H9 (cell line): ENCODE measurements around the gene CFAP77. TPM values are rescaled to one million over a fixed set of nuclear protein-coding genes. Genes with fewer than 3 reads are reported as not detected.

Experiments
- DNase-seq: peaks from one replicate; pipeline ENCODE4 v3.0.0-alpha.2; 2017
- H2AFZ ChIP-seq: one replicate; pipeline ENCODE4 v1.6.1; 2013; ENCODE audit warnings: mild to moderate bottlenecking, low read length, control low read depth, moderate library complexity
- H2AK5ac ChIP-seq: 2 replicates; pipeline ENCODE4 v1.6.1; 2013; ENCODE audit warnings: low read length, control low read depth, mixed read lengths; ENCODE audit not compliant: insufficient read length
- H2BK120ac ChIP-seq: one replicate; pipeline ENCODE4 v1.6.1; 2013; ENCODE audit warnings: low read depth, mild to moderate bottlenecking, low read length, control low read depth, inconsistent platforms; ENCODE audit not compliant: poor library complexity, severe bottlenecking
- H2BK12ac ChIP-seq: 2 replicates; pipeline ENCODE4 v1.6.1; 2013; ENCODE audit warnings: low read length, control low read depth, mixed read lengths, low read depth; ENCODE audit not compliant: insufficient read length
- H2BK15ac ChIP-seq: 2 replicates; pipeline ENCODE4 v1.6.1; 2013; ENCODE audit warnings: low read depth, low read length, control low read depth
- H2BK20ac ChIP-seq: one replicate; pipeline ENCODE4 v1.6.1; 2013; ENCODE audit warnings: low read depth, mild to moderate bottlenecking, low read length, control low read depth, inconsistent platforms; ENCODE audit not compliant: poor library complexity, severe bottlenecking
- H2BK5ac ChIP-seq: 2 replicates; pipeline ENCODE4 v1.6.1; 2013; ENCODE audit warnings: low read length, control low read depth, mixed read lengths; ENCODE audit not compliant: insufficient read length
- H3K14ac ChIP-seq: 2 replicates; pipeline ENCODE4 v1.6.1; 2013; ENCODE audit warnings: low read length, control low read depth; ENCODE audit not compliant: insufficient read depth
- H3K18ac ChIP-seq: 2 replicates; pipeline ENCODE4 v1.6.1; 2013; ENCODE audit warnings: low read depth, mild to moderate bottlenecking, mixed read lengths, low read length, control low read depth; ENCODE audit not compliant: insufficient read length
- H3K23ac ChIP-seq: 2 replicates; pipeline ENCODE4 v1.6.1; 2013; ENCODE audit warnings: low read length, control low read depth, mixed read lengths, low read depth; ENCODE audit not compliant: insufficient read length
- H3K23me2 ChIP-seq: 2 replicates; pipeline ENCODE4 v1.6.1; 2013; ENCODE audit warnings: low read depth, mild to moderate bottlenecking, mixed read lengths, low read length, control low read depth; ENCODE audit not compliant: insufficient read length, poor library complexity, severe bottlenecking
- H3K27ac ChIP-seq: 2 replicates; pipeline ENCODE4 v1.5.1; 2013; ENCODE audit warnings: low read length, control low read depth, mixed read lengths, low read depth; ENCODE audit not compliant: insufficient read length
- H3K27me3 ChIP-seq: 2 replicates; pipeline ENCODE4 v1.6.1; 2013; ENCODE audit warnings: low read length, control low read depth, inconsistent platforms; ENCODE audit not compliant: insufficient read depth
- H3K4ac ChIP-seq: 2 replicates; pipeline ENCODE4 v1.6.1; 2013; ENCODE audit warnings: low read depth, mild to moderate bottlenecking, control low read depth, inconsistent platforms, low read length, moderate library complexity
- H3K4me1 ChIP-seq: 2 replicates; pipeline ENCODE4 v1.6.1; 2013; ENCODE audit warnings: low read length, control low read depth, inconsistent platforms; ENCODE audit not compliant: insufficient read depth
- H3K4me2 ChIP-seq: 2 replicates; pipeline ENCODE4 v1.6.1; 2013; ENCODE audit warnings: low read length, control low read depth, mixed read lengths; ENCODE audit not compliant: insufficient read length, insufficient read depth
- H3K56ac ChIP-seq: 2 replicates; pipeline ENCODE4 v1.6.1; 2013; ENCODE audit warnings: low read depth, mild to moderate bottlenecking, mixed read lengths, low read length, control low read depth; ENCODE audit not compliant: insufficient read length
- H3K79me1 ChIP-seq: 2 replicates; pipeline ENCODE4 v1.6.1; 2013; ENCODE audit warnings: low read depth, mild to moderate bottlenecking, moderate library complexity, low read length, control low read depth, inconsistent platforms; ENCODE audit not compliant: insufficient read depth, poor library complexity, severe bottlenecking
- H3K79me2 ChIP-seq: 2 replicates; pipeline ENCODE4 v1.6.1; 2013; ENCODE audit warnings: low read length, control low read depth, inconsistent platforms; ENCODE audit not compliant: insufficient read depth
- H3K9ac ChIP-seq: 2 replicates; pipeline ENCODE4 v1.6.1; 2013; ENCODE audit warnings: low read length, control low read depth, mixed read lengths; ENCODE audit not compliant: insufficient read length; ENCODE audit errors: extremely low read depth
- H3K9me3 ChIP-seq: one replicate; pipeline ENCODE4 v1.6.1; 2013; ENCODE audit warnings: low read depth, low read length, inconsistent platforms; ENCODE audit not compliant: control insufficient read depth
- H3T11ph ChIP-seq: one replicate; pipeline ENCODE4 v1.6.1; 2013; ENCODE audit warnings: mild to moderate bottlenecking, low read length, control low read depth, inconsistent platforms
- H4K20me1 ChIP-seq: one replicate; pipeline ENCODE4 v1.6.1; 2013; ENCODE audit not compliant: control insufficient read depth, insufficient read length, insufficient read depth
- H4K5ac ChIP-seq: 2 replicates; pipeline ENCODE4 v1.6.1; 2013; ENCODE audit warnings: low read depth, mild to moderate bottlenecking, mixed read lengths, low read length, control low read depth; ENCODE audit not compliant: insufficient read length
- H4K8ac ChIP-seq: replicated peaks from 2 replicates; pipeline ENCODE4 v1.6.1; 2013; ENCODE audit warnings: low read length, control low read depth, mixed read lengths, low read depth; ENCODE audit not compliant: insufficient read length
- H4K91ac ChIP-seq: 2 replicates; pipeline ENCODE4 v1.6.1; 2013; ENCODE audit warnings: low read depth, mild to moderate bottlenecking, moderate library complexity, mixed read lengths, low read length, control low read depth; ENCODE audit not compliant: insufficient read length
- H3K27ac Mint-ChIP-seq, 3 experiments: 2 replicates in 2 of 3; 3 replicates in 1 of 3; pipeline ENCODE4 v1.8.0; 2020 to 2021; ENCODE audit warnings: mixed read lengths in 3 of 3, mild to moderate bottlenecking in 1 of 3, moderate library complexity in 1 of 3
- H3K27me3 Mint-ChIP-seq: 2 replicates; pipeline ENCODE4 v1.8.0; 2021; ENCODE audit warnings: low read depth, mild to moderate bottlenecking, moderate library complexity, mixed read lengths
- H3K36me3 Mint-ChIP-seq, 3 experiments: 2 replicates in 2 of 3; 3 replicates in 1 of 3; pipeline ENCODE4 v1.8.0; 2020 to 2021; ENCODE audit warnings: low read depth in 3 of 3, mixed read lengths in 3 of 3; ENCODE audit not compliant: insufficient read depth in 1 of 3
- H3K4me1 Mint-ChIP-seq, 2 experiments: 2 replicates each; pipeline ENCODE4 v1.8.0; 2020; ENCODE audit warnings: mixed read lengths in 2 of 2
- H3K4me3 Mint-ChIP-seq, 2 experiments: 2 replicates in 1 of 2; 3 replicates in 1 of 2; pipeline ENCODE4 v1.8.0; 2020 to 2021; ENCODE audit warnings: mild to moderate bottlenecking in 2 of 2, mixed read lengths in 2 of 2, moderate library complexity in 1 of 2
- H3K9me3 Mint-ChIP-seq, 2 experiments: 2 replicates in 1 of 2; 3 replicates in 1 of 2; pipeline ENCODE4 v1.8.0; 2020; ENCODE audit warnings: mild to moderate bottlenecking in 2 of 2, mixed read lengths in 2 of 2, moderate library complexity in 1 of 2
- CTCF ChIP-seq: fragments of 200-600 bp; sonication (generic); conservative IDR thresholded peaks from 3 replicates; pipeline ENCODE4 v1.8.0; 2021; ENCODE audit warnings: antibody characterized with exemption, mild to moderate bottlenecking
- WGBS: extraction: QIAGEN DNeasy Blood & Tissue Kit; methylation state at CpG from one replicate; pipeline ENCODE4 v1.1.7; 2013; ENCODE audit warnings: missing lambda C conversion rate, low lambda C conversion rate, mixed read lengths; ENCODE audit not compliant: insufficient read length; ENCODE audit errors: extremely low coverage; 5-methylcytosine and 5-hydroxymethylcytosine counted together
- total RNA-seq: library from RNA; stranded (reverse); gene quantifications from 2 replicates; pipeline ENCODE4 v1.2.1, GENCODE V29; 2021

Gene CFAP77
- total RNA-seq, 1 experiment from 2014 or later: 0.72 TPM

- Histone ChIP-seq H3K9ac (no peak overlapping the region), H2BK20ac (no peak overlapping the region), H3K27me3 (peaks cover 78% of the 10 kb centered on the region), H4K91ac (no peak overlapping the region), H3K9me3 (no peaks in the 10 kb centered on the region), H3K79me1 (no peaks in the 10 kb centered on the region), H3K56ac (no peak overlapping the region), H3K18ac (no peak overlapping the region), H3K23ac (no peak overlapping the region), H3K27ac (no peak overlapping the region), H3K4ac (no peak overlapping the region), H4K20me1 (no peaks in the 10 kb centered on the region), H3K23me2 (peaks cover 23% of the 10 kb centered on the region), H2AK5ac (no peak overlapping the region), H3K4me1 (peaks cover 7% of the 10 kb centered on the region; the same call in 1 of the 2 replicates), H2BK15ac (no peak overlapping the region), H4K8ac (no peak overlapping the region), H3K79me2 (no peaks in the 10 kb centered on the region), H3T11ph (no peak overlapping the region), H2BK12ac (no peak overlapping the region), H2BK5ac (no peak overlapping the region), H2AFZ (no peak overlapping the region), H2BK120ac (no peak overlapping the region), H3K4me2 (peak overlapping the region; percentile 52), H4K5ac (no peak overlapping the region), H3K14ac (no peak overlapping the region)
- peak overlapping the region; percentile 51 to 71 for H3K4me3 Mint-ChIP-seq
- no peak for DNase-seq
- peaks cover 47 to 66% of the 10 kb centered on the region in 2 experiments for H3K4me1 Mint-ChIP-seq
- H3K27me3 Mint-ChIP-seq: peaks cover 89% of the 10 kb centered on the region
- H3K27ac Mint-ChIP-seq: no peak overlapping the region
- peaks cover 3% of the 10 kb centered on the region in 2 experiments; a peak in 2 of 5 replicates for H3K9me3 Mint-ChIP-seq
- TF ChIP-seq CTCF: 0 out of 3 replicates have a peak, but pooled peaks have one; percentile 16
- peaks cover 0 to 11% (median 2%) of the 10 kb centered on the region in 3 experiments; a peak in 3 of 7 replicates for H3K36me3 Mint-ChIP-seq
- no CpG with 5 or more reads among the region's 83 CpGs for WGBS
Observed at GRCh38 chr9:132589148-132590036, 179.4 kb downstream of the CFAP77 start.
